ENCODE results near the gene MESD. TPM values are rescaled to one million over a fixed set of nuclear protein-coding genes. Genes with fewer than 3 reads are reported as not detected.
A peak's percentile ranks its signal among the peaks of the same experiment; 100 is the strongest.

The MESD gene
- polyA plus RNA-seq, 1 donor from 2014 or later = 16.3 TPM

- H2AFZ ChIP-seq (ENCODE audit: low read depth, low read length) = no peak overlapping the region
- no peaks in the 10 kb centered on the region for H3F3A ChIP-seq (ENCODE audit: insufficient read depth, low read length, poor library complexity, severe bottlenecking)
- TF ChIP-seq RAD21 (conservative IDR thresholded peaks at IDR 0.05) = peak; percentile 93
- peak; percentile 89 for TF ChIP-seq SMC3 (conservative IDR thresholded peaks at IDR 0.05; ENCODE audit: poor library complexity)
- TF ChIP-seq CTCF (IDR thresholded peaks at IDR 0.05; ENCODE audit: poor library complexity, severe bottlenecking) = peak; percentile 91
- TF ChIP-seq MXI1 (conservative IDR thresholded peaks at IDR 0.05; ENCODE audit: poor library complexity, severe bottlenecking) = no peak
- no peak for TF ChIP-seq EZH2 (IDR thresholded peaks at IDR 0.05; ENCODE audit: borderline replicate concordance, insufficient read depth, low read length, poor library complexity, severe bottlenecking)
- H3K27me3 ChIP-seq (ENCODE audit: insufficient read depth, low read depth, low read length) = no peaks in the 10 kb centered on the region
- no peaks in the 10 kb centered on the region for H4K20me1 ChIP-seq (ENCODE audit: insufficient read depth)
- no peaks in the 10 kb centered on the region for H3K9me2 ChIP-seq (ENCODE audit: insufficient read depth, low read length)
- H3K36me3 ChIP-seq (ENCODE audit: insufficient read depth, low read length) = no peaks in the 10 kb centered on the region
- H3K4me3 ChIP-seq (ENCODE audit: low read length) = no peak overlapping the region
- H3K9me3 ChIP-seq (ENCODE audit: low read length) = no peaks in the 10 kb centered on the region
- no peak overlapping the region for H3K27ac ChIP-seq (ENCODE audit: low read length)
- no peaks in the 10 kb centered on the region for H3K79me2 ChIP-seq (replicated peaks; ENCODE audit: insufficient read depth, low read length)
- no peak overlapping the region for H3K9ac ChIP-seq (ENCODE audit: low read length)
- no peak overlapping the region for H3K4me2 ChIP-seq (ENCODE audit: low read length)
These were observed 19.5 kb downstream of the MESD start for GRCh38 chr15:80970018-80970657.

- no peak overlapping the region for H2AFZ ChIP-seq (ENCODE audit: low read depth, low read length)
- no peak overlapping the region for H3K4me2 ChIP-seq (ENCODE audit: low read length)
- H3K9ac ChIP-seq (ENCODE audit: low read length) = no peak overlapping the region
- no peak overlapping the region for H3K27ac ChIP-seq (ENCODE audit: low read length)
- no peak overlapping the region for H3K4me3 ChIP-seq (ENCODE audit: low read length)
- no peaks in the 10 kb centered on the region for H3K27me3 ChIP-seq (ENCODE audit: insufficient read depth, low read depth, low read length)
- H4K20me1 ChIP-seq (ENCODE audit: insufficient read depth) = no peaks in the 10 kb centered on the region
- H3K9me3 ChIP-seq (ENCODE audit: low read length) = no peaks in the 10 kb centered on the region
- no peaks in the 10 kb centered on the region for H3K36me3 ChIP-seq (ENCODE audit: insufficient read depth, low read length)
- TF ChIP-seq RAD21 (conservative IDR thresholded peaks at IDR 0.05) (no peak), REST (IDR thresholded peaks at IDR 0.05; ENCODE audit: borderline replicate concordance) (no peak), EP300 (conservative IDR thresholded peaks at IDR 0.05; ENCODE audit: poor library complexity, severe bottlenecking) (no peak), EZH2 (IDR thresholded peaks at IDR 0.05; ENCODE audit: borderline replicate concordance, insufficient read depth, low read length, poor library complexity, severe bottlenecking) (no peak), CTCF (IDR thresholded peaks at IDR 0.05; ENCODE audit: poor library complexity, severe bottlenecking) (no peak), SMC3 (conservative IDR thresholded peaks at IDR 0.05; ENCODE audit: poor library complexity) (no peak), MXI1 (conservative IDR thresholded peaks at IDR 0.05; ENCODE audit: poor library complexity, severe bottlenecking) (no peak), TAF1 (IDR thresholded peaks at IDR 0.05; ENCODE audit: low read depth) (no peak), POLR2AphosphoS5 (IDR thresholded peaks at IDR 0.05) (no peak)
- no peaks in the 10 kb centered on the region for H3K79me2 ChIP-seq (replicated peaks; ENCODE audit: insufficient read depth, low read length)
- H3F3A ChIP-seq (ENCODE audit: insufficient read depth, low read length, poor library complexity, severe bottlenecking) = no peaks in the 10 kb centered on the region
- no peaks in the 10 kb centered on the region for H3K9me2 ChIP-seq (ENCODE audit: insufficient read depth, low read length)
These were observed 20.3 kb downstream of the MESD start for GRCh38 chr15:80969316-80969715.
